K562 treated with DMSO at 1 percent for 4 hours (cell line): Measurements from ENCODE around the gene KHDRBS1. TPM values are rescaled to one million over a fixed set of nuclear protein-coding genes. Genes with fewer than 3 reads are reported as not detected.

Source experiments
- total RNA-seq: library from RNA; unstranded; fragments of 300-600 nt; gene quantifications from 2 replicates; pipeline ENCODE4 v1.2.3, GENCODE V29; 2022; ENCODE audit not compliant: insufficient read depth

Gene KHDRBS1
- total RNA-seq = 131 and 140 TPM in 2 replicates

GRCh38 chr1:32013386-32014198, at the start of gene KHDRBS1:
KHDRBS1 (plus strand) TSS chr1:32013868; CDS start chr1:32013996, 128 bp downstream.

GRCh38 chr1:32072622-32073298, 59.1 kb downstream of the KHDRBS1 start, which contains the start of gene TMEM39B:
TMEM39B (plus strand) TSS chr1:32072939; CDS start chr1:32073048, 109 bp downstream.

Other genes with a start within 250 kb of the KHDRBS1 start
- 0.30 and 0.47 TPM in 2 replicates for gene ADGRB2, start 249.5 kb upstream of the KHDRBS1 start, total RNA-seq
- gene SPOCD1, start 197.8 kb upstream of the KHDRBS1 start, total RNA-seq = 0.94 and 3.4 TPM in 2 replicates
- gene PTP4A2, start 75.5 kb upstream of the KHDRBS1 start, total RNA-seq = 151 and 161 TPM in 2 replicates
- gene TMEM39B, start 59.1 kb downstream of the KHDRBS1 start, total RNA-seq = 31.6 and 35.5 TPM in 2 replicates
- gene KPNA6, start 94.2 kb downstream of the KHDRBS1 start, total RNA-seq = 16.6 and 21.4 TPM in 2 replicates
- 39.0 and 39.7 TPM in 2 replicates for gene TXLNA, start 165.8 kb downstream of the KHDRBS1 start, total RNA-seq
- gene CCDC28B, start 186.7 kb downstream of the KHDRBS1 start, total RNA-seq = 26.5 and 34.8 TPM in 2 replicates
- 6.0 and 6.8 TPM in 2 replicates for gene IQCC, start 191.8 kb downstream of the KHDRBS1 start, total RNA-seq
- not detected in 2 replicates for gene DCDC2B, start 195.2 kb downstream of the KHDRBS1 start, total RNA-seq
- gene TMEM234, start 208.5 kb downstream of the KHDRBS1 start, total RNA-seq = 5.3 and 6.7 TPM in 2 replicates
- 336 and 344 TPM in 2 replicates for gene EIF3I, start 208.5 kb downstream of the KHDRBS1 start, total RNA-seq
- gene FAM167B, start 233.4 kb downstream of the KHDRBS1 start, total RNA-seq = not detected in 2 replicates
- not detected in 2 replicates for gene LCK, start 237.4 kb downstream of the KHDRBS1 start, total RNA-seq